SK-N-SH (cell line): ENCODE data around the gene EPB41L4B. TPM values are rescaled to one million over a fixed set of nuclear protein-coding genes. Genes with fewer than 3 reads are reported as not detected.
A peak's percentile ranks its signal among the peaks of the same experiment; 100 is the strongest.

ENCODE experiments used
- CTCF ChIA-PET: fragments of 300-600, 350-600 bp; formaldehyde crosslinking; extraction: SDS; loops from one replicate; lab custom pipeline; 2021; lab: Yijun Ruan, JAX
- POLR2A ChIA-PET: fragments of 350-600 bp; sonication (Branson Sonifier 250); formaldehyde crosslinking; extraction: SDS; loops from one replicate; lab custom pipeline; 2020; ENCODE audit warnings: antibody characterized with exemption, inconsistent platforms; lab: Yijun Ruan, JAX
- DNase-seq: peaks from one replicate; pipeline ENCODE4 v3.0.0; 2012
- H2AFZ ChIP-seq: fragments of 200-600 bp; sonication (generic); 2 replicates; pipeline ENCODE4 v1.8.1; 2016; ENCODE audit warnings: antibody characterized with exemption, mild to moderate bottlenecking, low read depth
- H3F3A ChIP-seq: fragments of 200-600 bp; sonication (generic); replicated peaks from 2 replicates; pipeline ENCODE3; 2016; ENCODE audit warnings: antibody characterized with exemption, mild to moderate bottlenecking; ENCODE audit not compliant: insufficient read depth
- H3K27ac ChIP-seq, 2 experiments: fragments of 200-500 bp in 1 of 2; fragments of 200-600 bp in 1 of 2; sonication (Bioruptor generic) in 1 of 2; sonication (generic), shearing (Covaris generic) in 1 of 2; 2 replicates each; pipeline versions ENCODE4 v1.5.1 to v1.6.1; 2014 to 2016; ENCODE audit warnings: low read depth in 2 of 2, inconsistent platforms in 1 of 2, low read length in 1 of 2, mild to moderate bottlenecking in 1 of 2, mixed read lengths in 1 of 2
- H3K27me3 ChIP-seq: fragments of 200-600 bp; sonication (generic), shearing (Covaris generic); 2 replicates; pipeline ENCODE4 v1.6.1; 2016; ENCODE audit warnings: mixed run types; ENCODE audit not compliant: insufficient read depth
- H3K36me3 ChIP-seq, 2 experiments: fragments of 200-500 bp in 1 of 2; fragments of 200-600 bp in 1 of 2; sonication (Bioruptor generic) in 1 of 2; sonication (generic) in 1 of 2; replicated peaks in 1 of 2; 2 replicates each; pipeline versions ENCODE3 to v1.5.1; 2014 to 2016; ENCODE audit warnings: low read length in 1 of 2, mild to moderate bottlenecking in 1 of 2; ENCODE audit not compliant: insufficient read depth in 2 of 2, control insufficient read depth in 1 of 2
- H3K4me1 ChIP-seq, 2 experiments: fragments of 200-500 bp in 1 of 2; fragments of 200-600 bp in 1 of 2; sonication (Bioruptor generic) in 1 of 2; sonication (generic), shearing (Covaris generic) in 1 of 2; 2 replicates each; pipeline versions ENCODE4 v1.5.1 to v1.6.1; 2014 to 2016; ENCODE audit warnings: low read depth in 1 of 2, low read length in 1 of 2, mixed run types in 1 of 2; ENCODE audit not compliant: insufficient read depth in 2 of 2, control insufficient read depth in 1 of 2
- H3K4me2 ChIP-seq: fragments of 200-600 bp; sonication (generic), shearing (Covaris generic); 2 replicates; pipeline ENCODE4 v1.6.1; 2017; ENCODE audit warnings: mixed run types
- H3K4me3 ChIP-seq, 2 experiments: fragments of 200-500 bp in 1 of 2; fragments of 200-600 bp in 1 of 2; sonication (Bioruptor generic) in 1 of 2; sonication (generic), shearing (Covaris generic) in 1 of 2; 2 replicates each; pipeline versions ENCODE4 v1.5.1 to v1.8.1; 2014 to 2016; ENCODE audit warnings: low read depth in 2 of 2, inconsistent platforms in 1 of 2, low read length in 1 of 2, mild to moderate bottlenecking in 1 of 2, mixed read lengths in 1 of 2, moderate library complexity in 1 of 2
- H3K79me2 ChIP-seq: fragments of 200-600 bp; sonication (generic); 2 replicates; pipeline ENCODE4 v1.8.1; 2017; ENCODE audit warnings: mild to moderate bottlenecking; ENCODE audit not compliant: insufficient read depth
- H3K9ac ChIP-seq: fragments of 200-600 bp; sonication (generic); 2 replicates; pipeline ENCODE4 v1.6.1; 2017; ENCODE audit warnings: mixed run types
- H3K9me2 ChIP-seq: fragments of 200-600 bp; sonication (generic); 2 replicates; pipeline ENCODE4 v1.6.1; 2017; ENCODE audit warnings: mixed run types
- H3K9me3 ChIP-seq: fragments of 200-600 bp; sonication (generic); 2 replicates; pipeline ENCODE4 v1.6.1; 2017; ENCODE audit warnings: mixed run types, mild to moderate bottlenecking, moderate library complexity
- H4K20me1 ChIP-seq: fragments of 200-600 bp; sonication (generic); 2 replicates; pipeline ENCODE4 v1.6.1; 2017; ENCODE audit warnings: mild to moderate bottlenecking, mixed run types; ENCODE audit not compliant: insufficient read depth
- ELF1 ChIP-seq: IDR thresholded peaks from 2 replicates; pipeline ENCODE4 v1.4.0; 2012
- FOXJ3 ChIP-seq: sonication (generic); formaldehyde crosslinking; IDR thresholded peaks from 2 replicates; pipeline ENCODE4 v1.5.1; 2020; ENCODE audit warnings: mild to moderate bottlenecking, missing genetic modification reagents
- GATA2 ChIP-seq: sonication (generic); formaldehyde crosslinking; IDR thresholded peaks from 2 replicates; pipeline ENCODE4 v1.5.0; 2020; ENCODE audit warnings: mild to moderate bottlenecking, missing genetic modification reagents
- IRF3 ChIP-seq: fragments of 150-350 bp; IDR thresholded peaks from 2 replicates; pipeline ENCODE4 v1.6.1; 2016; ENCODE audit warnings: mild to moderate bottlenecking, low read depth, low read length
- JUND ChIP-seq: IDR thresholded peaks from 2 replicates; pipeline ENCODE4 v1.4.0; 2012
- MAX ChIP-seq: IDR thresholded peaks from 2 replicates; pipeline ENCODE4 v1.4.0; 2012; ENCODE audit warnings: low read depth
- NFIC ChIP-seq: IDR thresholded peaks from 2 replicates; pipeline ENCODE4 v1.4.0; 2012; ENCODE audit warnings: borderline replicate concordance
- NRF1 ChIP-seq: IDR thresholded peaks from 2 replicates; pipeline ENCODE4 v1.6.1; 2012; ENCODE audit warnings: low read depth, mild to moderate bottlenecking, low read length
- POLR2AphosphoS5 ChIP-seq: IDR thresholded peaks from 2 replicates; pipeline ENCODE4 v1.6.1; 2012; ENCODE audit warnings: low read depth, low read length
- SIN3A ChIP-seq: IDR thresholded peaks from 2 replicates; pipeline ENCODE4 v1.6.1; 2012; ENCODE audit warnings: low read depth, mild to moderate bottlenecking, low read length, moderate library complexity, borderline replicate concordance
- TEAD4 ChIP-seq: IDR thresholded peaks from 2 replicates; pipeline ENCODE4 v1.4.0; 2012; ENCODE audit warnings: mild to moderate bottlenecking, borderline replicate concordance; ENCODE audit not compliant: insufficient read depth
- USF2 ChIP-seq: fragments of 150-350 bp; IDR thresholded peaks from 2 replicates; pipeline ENCODE4 v1.6.1; 2017; ENCODE audit warnings: antibody characterized with exemption, low read length, low read depth, borderline replicate concordance
- YY1 ChIP-seq: IDR thresholded peaks from 2 replicates; pipeline ENCODE4 v1.4.0; 2012; ENCODE audit warnings: low read depth, mild to moderate bottlenecking
- ZBTB33 ChIP-seq: IDR thresholded peaks from 2 replicates; pipeline ENCODE4 v1.4.0; 2012; ENCODE audit warnings: low read depth, borderline replicate concordance
- WGBS: methylation state at CpG from one replicate; pipeline ENCODE4 v1.1.6; 2017; ENCODE audit warnings: low lambda C conversion rate; 5-methylcytosine and 5-hydroxymethylcytosine counted together
- polyA plus RNA-seq, 3 experiments: library from polyadenylated mRNA; depleted of rRNA; stranded (reverse); fragments of >200 nt; gene quantifications; 2 replicates each; pipeline ENCODE4 v1.2.3, GENCODE V29; 2012
- TF ChIP-seq, protein P1 (sequence below): IDR thresholded peaks from 2 replicates; pipeline ENCODE4; 2012

The EPB41L4B gene
- polyA plus RNA-seq, 1 of the 3 experiments (the other 2 are of a cell fraction): 0.59 TPM

DNA sequence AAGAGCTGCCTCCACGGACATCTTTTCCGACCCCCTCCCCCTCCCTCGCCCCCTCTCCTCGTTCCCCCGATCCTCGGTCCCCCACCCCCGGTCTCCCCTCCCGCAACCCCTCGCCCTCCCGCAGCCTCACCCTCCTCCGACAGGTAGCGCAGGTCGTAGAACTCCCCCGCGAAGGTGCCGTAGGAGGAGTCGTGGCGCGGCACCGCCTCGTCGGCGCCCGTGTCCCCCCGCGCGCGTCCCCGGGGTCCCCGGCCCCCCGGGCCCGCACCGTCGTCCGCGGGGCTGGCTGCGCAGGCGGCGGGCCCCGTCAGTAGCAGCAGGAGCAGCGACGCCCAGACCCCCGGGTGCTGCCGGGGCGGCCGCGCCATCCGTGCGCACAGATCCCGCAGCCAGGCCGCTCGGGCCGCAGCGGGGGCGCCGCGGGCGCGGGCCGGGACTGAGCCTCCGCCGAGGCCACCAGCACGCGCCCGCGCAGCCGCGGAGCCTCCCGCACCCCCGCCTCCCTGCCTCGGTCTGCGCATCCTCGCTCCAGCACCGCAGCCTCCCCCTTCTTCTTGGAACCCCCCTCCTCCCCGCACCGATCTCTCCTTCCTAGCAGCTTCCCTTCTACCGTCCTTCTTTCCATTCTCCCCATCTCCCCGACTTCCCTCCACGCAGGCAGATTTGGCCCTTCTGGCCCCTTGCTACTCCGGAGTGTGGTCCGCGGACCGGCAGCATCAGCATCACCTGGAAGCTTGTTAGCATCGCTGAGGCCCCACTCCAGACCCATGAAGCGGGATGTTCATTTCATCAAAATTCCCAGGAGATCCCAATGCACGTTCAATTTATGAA is 153.9 kb downstream of the EPB41L4B start, which contains the start of gene FRRS1L:
Gene FRRS1L, minus strand, starts transcription at position 479 of the 831 bp plus-strand sequence. Its CDS starts 111 bp downstream, at position 368.
- peak within 1 kb of the TSS; percentile 48 to 56; a peak in 3 of 4 replicates for H3K4me3 ChIP-seq
- no peaks in the 10 kb centered on the region for H3K9me3 ChIP-seq
- peaks cover 0 to 10% of the 10 kb centered on the region in 2 experiments; a peak in 1 of 4 replicates for H3K4me1 ChIP-seq
- H3K79me2 ChIP-seq: no peaks in the 10 kb centered on the region
- no peak within 1 kb of the TSS for H3K9ac ChIP-seq
- POLR2A ChIA-PET: no interaction called here
- 22% methylated on average over 65 of the region's 86 CpGs for WGBS
- no peaks in the 10 kb centered on the region for H3F3A ChIP-seq
- 0 out of 2 replicates have a peak, but pooled peaks cover 5% of the 10 kb centered on the region for H3K27me3 ChIP-seq
- H3K9me2 ChIP-seq: no peaks in the 10 kb centered on the region
- no peak for TF ChIP-seq TEAD4
- TF ChIP-seq NRF1: peak; percentile 60
- H3K4me2 ChIP-seq: peak within 1 kb of the TSS; percentile 61
- peak within 1 kb of the TSS; percentile 85; the same call in 1 of the 2 replicates for H2AFZ ChIP-seq
- H4K20me1 ChIP-seq: no peaks in the 10 kb centered on the region
- no peak within 1 kb of the TSS for H3K27ac ChIP-seq
- CTCF ChIA-PET: interaction anchor here (1.0 to 2.2 kb wide), 3 partner anchors 11 to 25 kb away, joined by 3 to 6 read pairs (median 5); no protein-coding TSS in a partner anchor
- no peaks in the 10 kb centered on the region for H3K36me3 ChIP-seq
- peak; percentile 91 for DNase-seq

DNA sequence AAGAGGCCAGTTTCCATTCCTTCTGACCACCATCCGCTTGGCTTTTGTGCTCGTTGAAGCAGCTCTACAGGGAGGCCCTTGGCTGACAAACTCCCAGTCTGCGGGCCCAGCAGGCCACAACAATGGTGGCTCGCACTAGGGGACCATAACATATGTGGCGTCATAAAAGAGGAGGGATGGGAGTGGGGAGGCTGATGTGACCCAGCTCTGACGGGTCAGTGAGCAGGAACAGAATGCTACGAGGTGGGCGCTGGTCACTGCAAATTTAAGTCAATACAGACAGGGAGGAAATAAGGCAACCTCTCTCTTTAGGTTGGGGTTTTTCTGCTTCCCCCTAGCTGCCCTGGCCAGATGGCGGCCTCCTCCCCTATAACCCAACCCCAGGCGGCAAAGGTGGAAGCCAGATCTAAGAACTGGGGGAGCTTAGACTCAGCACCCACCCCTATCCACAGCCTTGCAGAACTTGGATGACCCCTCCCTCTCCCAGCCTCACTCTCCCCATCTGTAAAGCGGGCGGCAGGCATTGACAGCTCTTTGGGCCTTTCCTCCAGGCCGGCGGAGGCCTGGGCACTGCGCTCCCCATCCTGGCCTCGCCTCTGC is 154.6 kb downstream of the EPB41L4B start:
- peaks cover 0 to 10% of the 10 kb centered on the region in 2 experiments; a peak in 1 of 4 replicates for H3K4me1 ChIP-seq
- no peaks in the 10 kb centered on the region for H3K9me2 ChIP-seq
- H3K9me3 ChIP-seq: no peaks in the 10 kb centered on the region
- H3K79me2 ChIP-seq: no peaks in the 10 kb centered on the region
- H3K9ac ChIP-seq: no peak overlapping the region
- H3F3A ChIP-seq: no peaks in the 10 kb centered on the region
- H2AFZ ChIP-seq: no peak overlapping the region
- H3K27me3 ChIP-seq: 0 out of 2 replicates have a peak, but pooled peaks cover 5% of the 10 kb centered on the region
- peak; percentile 51 for DNase-seq
- POLR2A ChIA-PET: interaction anchor here (0.9 kb wide), 1 partner anchor 47 kb away, joined by 3 read pairs; the partner anchor contains the start of gene TMEM245
- no peaks in the 10 kb centered on the region for H4K20me1 ChIP-seq
- H3K27ac ChIP-seq: no peak overlapping the region
- H3K4me2 ChIP-seq: peak overlapping the region; percentile 54
- WGBS: 80% methylated on average over 13 of the region's 16 CpGs
- H3K4me3 ChIP-seq: peak overlapping the region in 1 of 2 experiments; percentile 56; a peak in 2 of 4 replicates
- TF ChIP-seq SIN3A (no peak), GATA2 (no peak), USF2 (no peak), MAX (no peak), POLR2AphosphoS5 (no peak), YY1 (no peak), IRF3 (no peak), FOXJ3 (CRISPR knock-in tag) (no peak), ZBTB33 (no peak), ELF1 (no peak), TEAD4 (no peak), NFIC (no peak), JUND (no peak)
- TF ChIP-seq, protein P1, sequence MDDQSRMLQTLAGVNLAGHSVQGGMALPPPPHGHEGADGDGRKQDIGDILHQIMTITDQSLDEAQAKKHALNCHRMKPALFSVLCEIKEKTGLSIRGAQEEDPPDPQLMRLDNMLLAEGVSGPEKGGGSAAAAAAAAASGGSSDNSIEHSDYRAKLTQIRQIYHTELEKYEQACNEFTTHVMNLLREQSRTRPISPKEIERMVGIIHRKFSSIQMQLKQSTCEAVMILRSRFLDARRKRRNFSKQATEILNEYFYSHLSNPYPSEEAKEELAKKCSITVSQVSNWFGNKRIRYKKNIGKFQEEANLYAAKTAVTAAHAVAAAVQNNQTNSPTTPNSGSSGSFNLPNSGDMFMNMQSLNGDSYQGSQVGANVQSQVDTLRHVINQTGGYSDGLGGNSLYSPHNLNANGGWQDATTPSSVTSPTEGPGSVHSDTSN: no peak
- TF ChIP-seq, all 33 proteins: peak for 0
- CTCF ChIA-PET: interaction anchor here (0.9 to 1.5 kb wide), 2 partner anchors 17 to 20 kb away, joined by 3 to 6 read pairs; no protein-coding TSS in a partner anchor
- no peaks in the 10 kb centered on the region for H3K36me3 ChIP-seq
